ENCODE measurements around the gene MAZ. TPM values are rescaled to one million over a fixed set of nuclear protein-coding genes. Genes with fewer than 3 reads are reported as not detected.

MAZ gene
- polyA plus RNA-seq, 3 donors: 14.2 to 137 (median 18.8) TPM

- Mint-ChIP-seq H3K4me1 (peaks cover 41% of the 10 kb centered on the region), H3K4me3 (peak overlapping the region; percentile 97 to 98), H3K9me3 (peaks cover 0 to 2% (median 0%) of the 10 kb centered on the region in 7 donors), H3K27me3 (ENCODE audit: low read depth in 3 of 3) (peaks cover 0 to 1% (median 0%) of the 10 kb centered on the region in 3 donors), H3K27ac (peak overlapping the region; percentile 68 to 95 (median 93)), H3K36me3 (peaks cover 0 to 10% of the 10 kb centered on the region in 2 donors)
- under 1% methylated on average over 25 of the region's 31 CpGs for WGBS (ENCODE audit: insufficient coverage)
- intact Hi-C loops (cut with micrococcal nuclease): loop anchor here in 1 of 2 donors (2.0 kb wide), 2 partner anchors 14 to 44 kb away; no protein-coding TSS in a partner anchor
- Histone ChIP-seq H3K9me3 (replicated peaks in 1 of 2; ENCODE audit: control insufficient read depth in 1 of 2, insufficient read depth in 1 of 2, low read length in 2 of 2) (no peaks in the 10 kb centered on the region), H3K9ac (ENCODE audit: insufficient read depth, low read length, poor library complexity, severe bottlenecking) (peak overlapping the region; percentile 78), H3K27ac (ENCODE audit: low read depth in 1 of 2, low read length in 2 of 2) (peak overlapping the region; percentile 14 to 74), H3K27me3 (ENCODE audit: control insufficient read depth in 2 of 2, insufficient read depth in 2 of 2, low read length in 2 of 2) (no peaks in the 10 kb centered on the region), H3K4me2 (replicated peaks; ENCODE audit: extremely low read depth, low read length, poor library complexity, severe bottlenecking) (peak overlapping the region; percentile 91), H3K4me3 (replicated peaks in 1 of 3; ENCODE audit: low read depth in 2 of 3, low read length in 3 of 3) (peak overlapping the region; percentile 67 to 97 (median 97)), H4K20me1 (ENCODE audit: insufficient read depth, low read length) (no peaks in the 10 kb centered on the region), H3K79me2 (ENCODE audit: insufficient read depth, low read length) (peaks cover 57% of the 10 kb centered on the region), H3K4me1 (ENCODE audit: control insufficient read depth in 1 of 2, insufficient read depth in 2 of 2, low read length in 2 of 2) (peaks cover 25 to 33% of the 10 kb centered on the region in 2 donors), H3K36me3 (replicated peaks in 1 of 2; ENCODE audit: control insufficient read depth in 1 of 2, insufficient read depth in 2 of 2, low read length in 2 of 2) (no peaks in the 10 kb centered on the region), H2AFZ (ENCODE audit: insufficient read depth, low read depth, low read length, poor library complexity, severe bottlenecking) (peak overlapping the region; percentile 97)
- TF ChIP-seq, protein P1, sequence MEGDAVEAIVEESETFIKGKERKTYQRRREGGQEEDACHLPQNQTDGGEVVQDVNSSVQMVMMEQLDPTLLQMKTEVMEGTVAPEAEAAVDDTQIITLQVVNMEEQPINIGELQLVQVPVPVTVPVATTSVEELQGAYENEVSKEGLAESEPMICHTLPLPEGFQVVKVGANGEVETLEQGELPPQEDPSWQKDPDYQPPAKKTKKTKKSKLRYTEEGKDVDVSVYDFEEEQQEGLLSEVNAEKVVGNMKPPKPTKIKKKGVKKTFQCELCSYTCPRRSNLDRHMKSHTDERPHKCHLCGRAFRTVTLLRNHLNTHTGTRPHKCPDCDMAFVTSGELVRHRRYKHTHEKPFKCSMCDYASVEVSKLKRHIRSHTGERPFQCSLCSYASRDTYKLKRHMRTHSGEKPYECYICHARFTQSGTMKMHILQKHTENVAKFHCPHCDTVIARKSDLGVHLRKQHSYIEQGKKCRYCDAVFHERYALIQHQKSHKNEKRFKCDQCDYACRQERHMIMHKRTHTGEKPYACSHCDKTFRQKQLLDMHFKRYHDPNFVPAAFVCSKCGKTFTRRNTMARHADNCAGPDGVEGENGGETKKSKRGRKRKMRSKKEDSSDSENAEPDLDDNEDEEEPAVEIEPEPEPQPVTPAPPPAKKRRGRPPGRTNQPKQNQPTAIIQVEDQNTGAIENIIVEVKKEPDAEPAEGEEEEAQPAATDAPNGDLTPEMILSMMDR (IDR thresholded peaks at IDR 0.05): no peak
- no peak for DNase-seq
Measured at GRCh38 chr16:29790949-29791844, 15.1 kb upstream of the MAZ start.

Measured in CD14-positive monocyte (primary cell).